Measurements from ENCODE around the gene CA9.

CA9 gene

DNA sequence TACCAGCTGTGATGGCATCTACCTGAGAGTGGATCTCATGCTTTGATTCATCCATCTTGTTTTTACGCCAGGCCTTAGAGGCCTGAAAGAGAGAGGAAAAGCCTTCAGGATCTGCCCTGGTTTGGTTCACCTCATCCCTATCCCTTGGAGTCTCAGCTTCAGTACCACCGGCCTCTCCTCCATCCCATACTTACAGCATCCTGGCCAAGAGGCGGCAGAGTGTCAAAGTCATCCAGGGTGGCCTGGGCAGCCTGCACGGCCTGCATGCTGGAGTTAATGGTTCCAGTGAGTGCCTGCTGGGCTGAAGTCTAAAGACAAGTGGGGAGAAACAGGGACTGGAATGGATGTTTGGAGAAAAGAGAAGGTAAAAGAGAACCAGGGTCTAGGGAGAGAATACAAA is 45.8 kb downstream of the CA9 start:
- DNase-seq, result no peak

DNA sequence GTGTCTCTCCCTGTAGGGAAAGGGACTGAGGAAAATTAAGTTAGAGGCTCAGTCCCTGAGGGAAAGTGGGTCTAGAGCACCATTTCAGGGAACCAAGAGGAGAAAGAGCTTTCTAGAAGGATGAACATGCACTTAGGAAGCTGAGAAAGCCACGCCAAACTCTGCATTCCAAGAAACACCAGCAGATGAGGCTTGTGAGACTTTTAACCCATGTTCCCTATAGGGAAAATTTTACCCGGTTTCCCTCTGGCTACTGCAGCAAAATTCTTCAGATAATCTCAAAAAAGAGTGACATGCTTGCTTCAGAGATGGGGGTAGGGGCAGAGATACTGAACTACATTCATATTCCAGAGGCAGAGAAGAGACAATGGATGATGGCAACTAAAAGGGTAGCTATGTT is 49.7 kb downstream of the CA9 start:
- no peak for DNase-seq

DNA sequence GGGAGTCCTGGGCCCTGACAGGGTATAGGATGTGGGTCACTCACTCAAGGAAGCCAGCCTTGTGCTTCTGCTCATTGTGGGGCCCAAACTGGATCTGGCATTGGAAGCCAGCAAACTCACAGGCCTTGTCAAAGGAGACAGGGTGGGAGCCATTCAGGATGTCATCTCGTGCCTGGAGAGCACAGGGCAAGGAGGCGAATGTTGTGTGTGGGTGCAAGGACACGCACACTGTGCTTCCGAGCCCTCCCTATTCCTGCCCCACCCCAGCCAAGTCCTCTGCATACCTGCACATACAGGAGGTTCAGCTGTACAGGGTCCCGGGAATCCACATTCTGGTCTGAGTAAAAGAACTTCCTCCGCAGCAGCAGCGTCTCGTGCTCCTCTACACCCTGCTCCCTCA is 50.2 kb downstream of the CA9 start:
- DNase-seq, result no peak

DNA sequence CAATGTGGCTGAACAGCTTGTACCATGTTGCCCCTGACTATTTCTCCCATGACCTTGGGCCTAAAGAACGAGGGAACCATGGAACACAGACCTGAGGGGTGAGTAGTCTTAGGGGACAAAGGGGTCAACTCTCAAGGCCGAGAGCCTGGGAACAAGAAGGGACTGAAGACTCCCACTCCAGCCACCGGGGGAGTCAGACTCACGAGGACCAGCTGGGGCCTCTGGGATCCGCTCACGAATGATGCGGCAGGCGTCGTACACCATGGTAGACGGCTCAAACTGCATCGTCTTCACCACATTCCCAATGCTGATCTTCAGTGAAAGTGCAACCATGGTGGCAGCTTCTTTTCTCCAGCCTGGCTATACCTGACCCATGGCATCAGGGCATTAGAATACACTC is 51.6 kb downstream of the CA9 start:
- no peak for DNase-seq

DNA sequence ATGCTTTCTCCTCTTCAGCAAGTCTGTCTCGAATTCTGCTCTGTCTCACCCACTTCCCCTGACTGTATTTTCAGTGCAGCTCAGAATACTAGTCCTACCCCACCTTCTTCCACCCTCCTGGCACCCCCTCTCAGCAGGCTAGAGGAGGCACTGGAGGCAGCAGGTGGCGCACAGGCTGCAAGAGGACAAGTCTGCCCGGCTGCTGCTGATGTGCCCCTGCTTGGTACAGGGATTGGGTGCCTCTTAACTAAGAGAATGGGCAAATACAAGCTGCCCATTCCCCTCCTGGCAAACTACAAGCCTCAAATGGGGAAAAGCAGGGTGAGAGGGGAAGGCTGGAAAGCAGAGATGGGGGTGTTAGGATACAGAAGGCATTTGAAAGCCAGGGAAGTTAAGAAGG is 53.2 kb downstream of the CA9 start:
- no peak for DNase-seq

DNA sequence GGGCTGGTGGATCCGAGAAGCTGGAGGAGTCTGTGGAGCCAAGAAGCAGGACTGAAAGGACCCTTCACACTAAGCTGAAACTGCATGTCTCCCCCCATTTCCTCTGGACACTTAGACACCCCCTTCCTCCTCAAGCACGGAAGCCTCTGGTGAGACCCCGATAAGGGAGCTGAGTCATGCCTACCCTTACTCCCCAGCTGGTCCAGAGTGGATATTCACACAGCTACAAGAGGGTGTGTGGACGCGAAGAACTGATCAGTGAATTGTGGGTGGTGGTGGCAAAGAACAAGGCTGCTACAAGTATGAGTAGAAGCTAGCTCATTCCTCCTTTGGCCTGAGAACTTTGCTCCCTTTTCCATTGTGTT is 53.9 kb downstream of the CA9 start:
- no peak for DNase-seq

DNA sequence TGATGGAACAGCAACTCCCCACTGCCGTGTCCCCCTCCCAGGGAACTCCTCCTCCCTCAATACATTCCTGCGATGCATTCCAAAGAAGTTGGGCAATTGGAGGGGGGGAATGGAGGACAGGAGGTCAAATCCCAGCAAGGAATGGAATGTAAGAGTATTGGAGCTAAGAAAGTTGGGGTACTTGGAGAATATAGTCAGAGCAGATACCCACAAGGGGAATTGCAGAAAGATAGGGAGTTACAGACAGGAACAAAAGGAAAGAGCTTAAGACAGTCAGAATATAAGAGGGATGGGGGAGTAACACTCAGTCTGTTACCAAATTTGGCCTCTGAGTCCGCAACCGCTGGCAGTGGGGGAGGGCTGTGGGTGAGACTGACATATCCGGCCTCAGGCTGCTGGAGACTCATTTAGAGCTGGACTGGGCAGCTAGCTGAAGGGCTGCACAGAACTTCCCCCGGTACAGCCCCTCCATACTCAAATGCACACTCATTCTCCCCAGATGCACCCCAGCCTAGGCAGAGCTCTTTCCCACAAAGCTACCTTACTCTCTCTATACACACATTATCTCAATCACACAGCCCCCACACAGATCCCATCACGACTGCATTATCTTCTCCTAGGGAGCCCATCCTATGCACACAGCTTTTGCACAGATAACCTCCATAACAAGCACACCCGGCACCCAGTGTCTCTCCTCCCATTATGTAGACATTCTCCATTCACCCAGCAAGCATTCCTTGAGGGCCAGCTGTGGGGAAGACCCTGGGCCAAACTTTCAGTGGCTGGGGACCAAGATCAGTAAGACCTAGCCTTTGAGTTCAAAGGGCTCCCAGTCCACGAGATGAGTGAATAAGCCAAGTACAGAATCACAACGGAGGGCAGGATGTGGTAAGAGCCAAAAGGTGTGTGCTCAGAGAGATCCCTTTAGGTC is 54.6 kb downstream of the CA9 start:
- DNase-seq, result no peak

DNA sequence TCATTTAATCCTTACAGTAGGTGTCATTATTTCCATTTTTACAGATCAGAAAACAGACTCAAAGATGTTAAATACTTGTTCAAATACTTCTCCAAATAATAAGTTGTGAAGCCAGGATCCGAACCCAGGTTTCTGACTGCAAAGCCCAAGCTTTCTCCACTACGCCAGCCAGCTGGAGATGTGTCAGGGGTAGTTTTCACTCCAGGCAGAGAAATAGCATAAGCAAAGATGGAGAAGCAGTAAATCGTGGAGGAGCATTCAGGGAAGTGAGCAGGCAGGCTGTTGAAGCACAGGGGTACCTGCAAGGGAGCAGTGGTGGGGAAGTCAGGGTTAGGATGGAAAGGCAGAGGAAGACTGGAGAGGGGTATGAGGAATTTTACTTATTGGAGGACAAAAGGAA is 55.4 kb downstream of the CA9 start:
- DNase-seq, result no peak

DNA sequence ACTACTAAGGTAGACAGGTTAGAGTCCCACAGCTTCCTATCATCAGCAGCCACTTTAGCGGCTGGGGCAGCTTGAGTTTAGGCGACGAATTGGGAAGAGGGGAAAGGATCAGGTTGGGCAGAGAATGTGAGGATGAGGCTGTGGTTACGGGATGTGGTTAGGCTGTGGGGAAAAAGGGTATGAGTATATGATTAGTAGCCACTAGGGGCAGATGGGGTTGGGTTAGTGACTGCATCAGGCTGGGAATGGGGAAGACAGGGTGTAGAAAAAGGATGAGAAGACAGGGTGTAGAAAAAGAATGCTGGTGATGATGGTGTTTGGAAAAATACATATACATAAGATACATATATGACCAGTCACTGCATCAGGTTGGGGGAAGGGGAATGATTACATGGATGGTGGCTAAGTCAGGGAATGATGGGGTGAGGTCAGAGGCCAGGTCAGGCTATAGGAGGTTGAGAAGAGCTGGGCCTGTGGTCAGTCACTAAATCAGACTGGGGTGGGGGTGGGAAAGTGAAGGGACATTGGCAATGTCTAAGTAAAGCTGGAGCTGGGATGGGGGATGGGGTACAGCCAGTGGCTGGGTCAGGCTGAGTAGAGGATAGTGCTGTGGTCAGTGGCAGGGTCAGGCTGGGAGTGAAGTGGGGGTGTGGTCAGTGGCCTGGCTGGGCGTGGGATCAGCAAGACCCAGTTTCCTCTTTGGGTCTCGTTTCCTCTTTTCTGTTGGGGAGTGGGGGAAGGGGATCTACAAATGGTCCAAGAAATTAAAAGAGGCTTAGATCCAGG is 56.2 kb downstream of the CA9 start:
- peak; percentile 4 for DNase-seq

DNA sequence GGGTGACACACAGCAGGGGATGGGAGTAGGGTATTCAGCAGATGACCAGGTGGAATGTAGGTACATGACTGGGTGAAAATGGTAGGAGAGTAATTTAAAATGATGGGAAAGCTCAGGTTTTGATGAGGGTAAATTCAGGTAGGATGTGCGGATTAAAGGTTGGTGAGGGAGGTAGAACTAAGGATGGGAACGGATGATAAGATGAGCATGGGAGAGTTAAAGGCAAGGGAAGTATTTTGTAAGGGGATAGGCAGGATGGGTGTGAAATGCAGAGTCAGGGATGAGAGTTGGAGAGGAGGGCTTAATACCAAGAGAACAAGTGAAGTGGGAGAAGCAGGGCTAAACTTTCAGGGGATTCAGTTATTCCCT is 56.7 kb downstream of the CA9 start:
- DNase-seq, result no peak
